ENCODE measurements around the gene TRHDE. TPM values are rescaled to one million over a fixed set of nuclear protein-coding genes. Genes with fewer than 3 reads are reported as not detected.
"Not testable (repeated sequence)": the region's sequence is repeated elsewhere in the genome, so short reads cannot be mapped to it uniquely, and the experiment has no call there.

Gene TRHDE
- total RNA-seq, 2 experiments from 2014 or later = not detected

- no peak for DNase-seq
- H3K9me3 Mint-ChIP-seq (ENCODE audit: low read depth) = peaks cover 7% of the 10 kb centered on the region
- H3K4me1 Mint-ChIP-seq = no peaks in the 10 kb centered on the region
- ATAC-seq = no peak
- CTCF ChIA-PET = no interaction called here
- H3K27ac Mint-ChIP-seq = no peak overlapping the region
- no peaks in the 10 kb centered on the region for H3K36me3 Mint-ChIP-seq
- H3K4me3 Mint-ChIP-seq = no peak overlapping the region
- H3K27me3 Mint-ChIP-seq = no peaks in the 10 kb centered on the region
These were observed 226.2 kb downstream of the TRHDE start for GRCh38 chr12:72498354-72498753.

- DNase-seq (no peak), ATAC-seq (no peak)
- Mint-ChIP-seq H3K27me3 (no peaks in the 10 kb centered on the region), H3K36me3 (no peaks in the 10 kb centered on the region), H3K4me3 (no peak overlapping the region), H3K27ac (no peak overlapping the region), H3K9me3 (ENCODE audit: low read depth) (peaks cover 7% of the 10 kb centered on the region), H3K4me1 (no peaks in the 10 kb centered on the region)
- CTCF ChIA-PET = no interaction called here
These were observed 227.1 kb downstream of the TRHDE start for GRCh38 chr12:72499244-72499643.

- Mint-ChIP-seq H3K4me3 (no peak overlapping the region), H3K27me3 (no peaks in the 10 kb centered on the region), H3K9me3 (ENCODE audit: low read depth) (peaks cover 3% of the 10 kb centered on the region), H3K27ac (no peak overlapping the region), H3K36me3 (no peaks in the 10 kb centered on the region), H3K4me1 (no peaks in the 10 kb centered on the region)
- ATAC-seq (no peak), DNase-seq (no peak)
- CTCF ChIA-PET = no interaction called here
These were observed 230.4 kb downstream of the TRHDE start for GRCh38 chr12:72502546-72502945.

- Mint-ChIP-seq H3K4me1 (no peaks in the 10 kb centered on the region), H3K4me3 (no peak overlapping the region), H3K9me3 (ENCODE audit: low read depth) (peaks cover 7% of the 10 kb centered on the region), H3K36me3 (no peaks in the 10 kb centered on the region), H3K27me3 (no peaks in the 10 kb centered on the region), H3K27ac (no peak overlapping the region)
- ATAC-seq = no peak
- no peak for DNase-seq
- CTCF ChIA-PET = no interaction called here
These were observed 233.1 kb downstream of the TRHDE start for GRCh38 chr12:72505227-72505626.

GRCh38 chr12:72509891-72510290 is 237.7 kb downstream of the TRHDE start:
- Mint-ChIP-seq H3K4me1 (no peaks in the 10 kb centered on the region), H3K9me3 (ENCODE audit: low read depth) (peaks cover 4% of the 10 kb centered on the region), H3K27me3 (no peaks in the 10 kb centered on the region), H3K4me3 (no peak overlapping the region), H3K36me3 (no peaks in the 10 kb centered on the region), H3K27ac (no peak overlapping the region)
- no peak for ATAC-seq
- CTCF ChIA-PET = no interaction called here
- no peak for DNase-seq

- Mint-ChIP-seq H3K4me3 (no peak overlapping the region), H3K27me3 (no peaks in the 10 kb centered on the region), H3K9me3 (ENCODE audit: low read depth) (peaks cover 4% of the 10 kb centered on the region), H3K36me3 (no peaks in the 10 kb centered on the region), H3K4me1 (no peaks in the 10 kb centered on the region), H3K27ac (no peak overlapping the region)
- no peak for ATAC-seq
- DNase-seq = no peak
- CTCF ChIA-PET = no interaction called here
These were observed 238.6 kb downstream of the TRHDE start for GRCh38 chr12:72510772-72511171.

- H3K27me3 Mint-ChIP-seq = no peaks in the 10 kb centered on the region
- no peak overlapping the region for H3K27ac Mint-ChIP-seq
- H3K4me1 Mint-ChIP-seq = no peaks in the 10 kb centered on the region
- CTCF ChIA-PET = no interaction called here
- no peaks in the 10 kb centered on the region for H3K36me3 Mint-ChIP-seq
- no peak for DNase-seq
- H3K9me3 Mint-ChIP-seq (ENCODE audit: low read depth) = peaks cover 4% of the 10 kb centered on the region
- ATAC-seq = no peak
- H3K4me3 Mint-ChIP-seq = no peak overlapping the region
These were observed 239.3 kb downstream of the TRHDE start for GRCh38 chr12:72511498-72511897.

- DNase-seq (no peak), ATAC-seq (no peak)
- Mint-ChIP-seq H3K9me3 (ENCODE audit: low read depth) (peaks cover 4% of the 10 kb centered on the region), H3K27ac (no peak overlapping the region), H3K4me1 (no peaks in the 10 kb centered on the region), H3K27me3 (no peaks in the 10 kb centered on the region), H3K4me3 (no peak overlapping the region), H3K36me3 (no peaks in the 10 kb centered on the region)
- CTCF ChIA-PET = no interaction called here
These were observed 239.7 kb downstream of the TRHDE start for GRCh38 chr12:72511906-72512305.

GRCh38 chr12:72520044-72520678 is 248.0 kb downstream of the TRHDE start:
- H3K36me3 Mint-ChIP-seq; H3K4me3 Mint-ChIP-seq; H3K27ac Mint-ChIP-seq; H3K27me3 Mint-ChIP-seq; H3K4me1 Mint-ChIP-seq; CTCF ChIA-PET; ATAC-seq; DNase-seq; H3K9me3 Mint-ChIP-seq (ENCODE audit: low read depth): not testable (repeated sequence)

GRCh38 chr12:72521326-72521725 is 249.2 kb downstream of the TRHDE start:
- CTCF ChIA-PET = no interaction called here
- H3K9me3 Mint-ChIP-seq (ENCODE audit: low read depth) = no peaks in the 10 kb centered on the region

GRCh38 chr12:72522411-72522810 is 250.2 kb downstream of the TRHDE start:
- Mint-ChIP-seq H3K36me3 (no peaks in the 10 kb centered on the region), H3K27me3 (no peaks in the 10 kb centered on the region), H3K4me3 (no peak overlapping the region), H3K27ac (no peak overlapping the region), H3K9me3 (ENCODE audit: low read depth) (no peaks in the 10 kb centered on the region), H3K4me1 (no peaks in the 10 kb centered on the region)
- ATAC-seq = no peak
- DNase-seq = no peak
- CTCF ChIA-PET = no interaction called here

More at GRCh38 chr12:72521326-72521725, 249.2 kb downstream of the TRHDE start:
- Mint-ChIP-seq H3K4me3 (no peak overlapping the region), H3K36me3 (no peaks in the 10 kb centered on the region), H3K27me3 (no peaks in the 10 kb centered on the region), H3K27ac (no peak overlapping the region), H3K4me1 (no peaks in the 10 kb centered on the region)
- ATAC-seq (no peak), DNase-seq (no peak)

GRCh38 chr12:72523754-72524153 is 251.6 kb downstream of the TRHDE start:
- Mint-ChIP-seq H3K27me3 (no peaks in the 10 kb centered on the region), H3K27ac (no peak overlapping the region), H3K4me3 (no peak overlapping the region), H3K36me3 (no peaks in the 10 kb centered on the region), H3K9me3 (ENCODE audit: low read depth) (no peaks in the 10 kb centered on the region), H3K4me1 (no peaks in the 10 kb centered on the region)
- no peak for ATAC-seq
- CTCF ChIA-PET = no interaction called here
- no peak for DNase-seq

GRCh38 chr12:72535212-72535990 is 263.2 kb downstream of the TRHDE start:
- H3K27ac Mint-ChIP-seq = no peak overlapping the region
- H3K9me3 Mint-ChIP-seq (ENCODE audit: low read depth) = no peaks in the 10 kb centered on the region
- no peaks in the 10 kb centered on the region for H3K36me3 Mint-ChIP-seq
- H3K4me1 Mint-ChIP-seq = no peaks in the 10 kb centered on the region
- no peak for DNase-seq
- no peak for ATAC-seq
- no peak overlapping the region for H3K4me3 Mint-ChIP-seq
- no peaks in the 10 kb centered on the region for H3K27me3 Mint-ChIP-seq
- CTCF ChIA-PET = no interaction called here

- H3K27ac Mint-ChIP-seq = no peak overlapping the region
- CTCF ChIA-PET = no interaction called here
- no peaks in the 10 kb centered on the region for H3K36me3 Mint-ChIP-seq
These were observed 268.6 kb downstream of the TRHDE start for GRCh38 chr12:72540811-72541210.

More at GRCh38 chr12:72540811-72541210, 268.6 kb downstream of the TRHDE start:
- ATAC-seq (no peak), DNase-seq (no peak)
- Mint-ChIP-seq H3K4me1 (no peaks in the 10 kb centered on the region), H3K4me3 (no peak overlapping the region), H3K9me3 (ENCODE audit: low read depth) (no peaks in the 10 kb centered on the region), H3K27me3 (no peaks in the 10 kb centered on the region)

Data from activated CD8-positive, alpha-beta memory T cell treated with anti-CD3 and anti-CD28 coated beads, Interleukin-2, amount 10 ng/mL, durations not matched to agents 7 days and 5 days (primary cell).